H9 (cell line): ENCODE results near the gene RIBC2. TPM values are rescaled to one million over a fixed set of nuclear protein-coding genes. Genes with fewer than 3 reads are reported as not detected.

Source experiments
- DNase-seq: peaks from one replicate; pipeline ENCODE4 v3.0.0-alpha.2; 2017
- H2AFZ ChIP-seq: one replicate; pipeline ENCODE4 v1.6.1; 2013; ENCODE audit warnings: mild to moderate bottlenecking, low read length, control low read depth, moderate library complexity
- H2AK5ac ChIP-seq: 2 replicates; pipeline ENCODE4 v1.6.1; 2013; ENCODE audit warnings: low read length, control low read depth, mixed read lengths; ENCODE audit not compliant: insufficient read length
- H2BK120ac ChIP-seq: one replicate; pipeline ENCODE4 v1.6.1; 2013; ENCODE audit warnings: low read depth, mild to moderate bottlenecking, low read length, control low read depth, inconsistent platforms; ENCODE audit not compliant: poor library complexity, severe bottlenecking
- H2BK12ac ChIP-seq: 2 replicates; pipeline ENCODE4 v1.6.1; 2013; ENCODE audit warnings: low read length, control low read depth, mixed read lengths, low read depth; ENCODE audit not compliant: insufficient read length
- H2BK15ac ChIP-seq: 2 replicates; pipeline ENCODE4 v1.6.1; 2013; ENCODE audit warnings: low read depth, low read length, control low read depth
- H2BK20ac ChIP-seq: one replicate; pipeline ENCODE4 v1.6.1; 2013; ENCODE audit warnings: low read depth, mild to moderate bottlenecking, low read length, control low read depth, inconsistent platforms; ENCODE audit not compliant: poor library complexity, severe bottlenecking
- H2BK5ac ChIP-seq: 2 replicates; pipeline ENCODE4 v1.6.1; 2013; ENCODE audit warnings: low read length, control low read depth, mixed read lengths; ENCODE audit not compliant: insufficient read length
- H3K14ac ChIP-seq: 2 replicates; pipeline ENCODE4 v1.6.1; 2013; ENCODE audit warnings: low read length, control low read depth; ENCODE audit not compliant: insufficient read depth
- H3K18ac ChIP-seq: 2 replicates; pipeline ENCODE4 v1.6.1; 2013; ENCODE audit warnings: low read depth, mild to moderate bottlenecking, mixed read lengths, low read length, control low read depth; ENCODE audit not compliant: insufficient read length
- H3K23ac ChIP-seq: 2 replicates; pipeline ENCODE4 v1.6.1; 2013; ENCODE audit warnings: low read length, control low read depth, mixed read lengths, low read depth; ENCODE audit not compliant: insufficient read length
- H3K23me2 ChIP-seq: 2 replicates; pipeline ENCODE4 v1.6.1; 2013; ENCODE audit warnings: low read depth, mild to moderate bottlenecking, mixed read lengths, low read length, control low read depth; ENCODE audit not compliant: insufficient read length, poor library complexity, severe bottlenecking
- H3K27ac ChIP-seq: 2 replicates; pipeline ENCODE4 v1.5.1; 2013; ENCODE audit warnings: low read length, control low read depth, mixed read lengths, low read depth; ENCODE audit not compliant: insufficient read length
- H3K27me3 ChIP-seq: 2 replicates; pipeline ENCODE4 v1.6.1; 2013; ENCODE audit warnings: low read length, control low read depth, inconsistent platforms; ENCODE audit not compliant: insufficient read depth
- H3K4ac ChIP-seq: 2 replicates; pipeline ENCODE4 v1.6.1; 2013; ENCODE audit warnings: low read depth, mild to moderate bottlenecking, control low read depth, inconsistent platforms, low read length, moderate library complexity
- H3K4me1 ChIP-seq: 2 replicates; pipeline ENCODE4 v1.6.1; 2013; ENCODE audit warnings: low read length, control low read depth, inconsistent platforms; ENCODE audit not compliant: insufficient read depth
- H3K4me2 ChIP-seq: 2 replicates; pipeline ENCODE4 v1.6.1; 2013; ENCODE audit warnings: low read length, control low read depth, mixed read lengths; ENCODE audit not compliant: insufficient read length, insufficient read depth
- H3K56ac ChIP-seq: 2 replicates; pipeline ENCODE4 v1.6.1; 2013; ENCODE audit warnings: low read depth, mild to moderate bottlenecking, mixed read lengths, low read length, control low read depth; ENCODE audit not compliant: insufficient read length
- H3K79me1 ChIP-seq: 2 replicates; pipeline ENCODE4 v1.6.1; 2013; ENCODE audit warnings: low read depth, mild to moderate bottlenecking, moderate library complexity, low read length, control low read depth, inconsistent platforms; ENCODE audit not compliant: insufficient read depth, poor library complexity, severe bottlenecking
- H3K79me2 ChIP-seq: 2 replicates; pipeline ENCODE4 v1.6.1; 2013; ENCODE audit warnings: low read length, control low read depth, inconsistent platforms; ENCODE audit not compliant: insufficient read depth
- H3K9ac ChIP-seq: 2 replicates; pipeline ENCODE4 v1.6.1; 2013; ENCODE audit warnings: low read length, control low read depth, mixed read lengths; ENCODE audit not compliant: insufficient read length; ENCODE audit errors: extremely low read depth
- H3K9me3 ChIP-seq: one replicate; pipeline ENCODE4 v1.6.1; 2013; ENCODE audit warnings: low read depth, low read length, inconsistent platforms; ENCODE audit not compliant: control insufficient read depth
- H3T11ph ChIP-seq: one replicate; pipeline ENCODE4 v1.6.1; 2013; ENCODE audit warnings: mild to moderate bottlenecking, low read length, control low read depth, inconsistent platforms
- H4K20me1 ChIP-seq: one replicate; pipeline ENCODE4 v1.6.1; 2013; ENCODE audit not compliant: control insufficient read depth, insufficient read length, insufficient read depth
- H4K5ac ChIP-seq: 2 replicates; pipeline ENCODE4 v1.6.1; 2013; ENCODE audit warnings: low read depth, mild to moderate bottlenecking, mixed read lengths, low read length, control low read depth; ENCODE audit not compliant: insufficient read length
- H4K8ac ChIP-seq: replicated peaks from 2 replicates; pipeline ENCODE4 v1.6.1; 2013; ENCODE audit warnings: low read length, control low read depth, mixed read lengths, low read depth; ENCODE audit not compliant: insufficient read length
- H4K91ac ChIP-seq: 2 replicates; pipeline ENCODE4 v1.6.1; 2013; ENCODE audit warnings: low read depth, mild to moderate bottlenecking, moderate library complexity, mixed read lengths, low read length, control low read depth; ENCODE audit not compliant: insufficient read length
- H3K27ac Mint-ChIP-seq, 3 experiments: 2 replicates in 2 of 3; 3 replicates in 1 of 3; pipeline ENCODE4 v1.8.0; 2020 to 2021; ENCODE audit warnings: mixed read lengths in 3 of 3, mild to moderate bottlenecking in 1 of 3, moderate library complexity in 1 of 3
- H3K27me3 Mint-ChIP-seq: 2 replicates; pipeline ENCODE4 v1.8.0; 2021; ENCODE audit warnings: low read depth, mild to moderate bottlenecking, moderate library complexity, mixed read lengths
- H3K36me3 Mint-ChIP-seq, 3 experiments: 2 replicates in 2 of 3; 3 replicates in 1 of 3; pipeline ENCODE4 v1.8.0; 2020 to 2021; ENCODE audit warnings: low read depth in 3 of 3, mixed read lengths in 3 of 3; ENCODE audit not compliant: insufficient read depth in 1 of 3
- H3K4me1 Mint-ChIP-seq, 2 experiments: 2 replicates each; pipeline ENCODE4 v1.8.0; 2020; ENCODE audit warnings: mixed read lengths in 2 of 2
- H3K4me3 Mint-ChIP-seq, 2 experiments: 2 replicates in 1 of 2; 3 replicates in 1 of 2; pipeline ENCODE4 v1.8.0; 2020 to 2021; ENCODE audit warnings: mild to moderate bottlenecking in 2 of 2, mixed read lengths in 2 of 2, moderate library complexity in 1 of 2
- H3K9me3 Mint-ChIP-seq, 2 experiments: 2 replicates in 1 of 2; 3 replicates in 1 of 2; pipeline ENCODE4 v1.8.0; 2020; ENCODE audit warnings: mild to moderate bottlenecking in 2 of 2, mixed read lengths in 2 of 2, moderate library complexity in 1 of 2
- CTCF ChIP-seq: fragments of 200-600 bp; sonication (generic); conservative IDR thresholded peaks from 3 replicates; pipeline ENCODE4 v1.8.0; 2021; ENCODE audit warnings: antibody characterized with exemption, mild to moderate bottlenecking
- WGBS: extraction: QIAGEN DNeasy Blood & Tissue Kit; methylation state at CpG from one replicate; pipeline ENCODE4 v1.1.7; 2013; ENCODE audit warnings: missing lambda C conversion rate, low lambda C conversion rate, mixed read lengths; ENCODE audit not compliant: insufficient read length; ENCODE audit errors: extremely low coverage; 5-methylcytosine and 5-hydroxymethylcytosine counted together
- total RNA-seq: library from RNA; stranded (reverse); gene quantifications from 2 replicates; pipeline ENCODE4 v1.2.1, GENCODE V29; 2021

The RIBC2 gene
- total RNA-seq, 1 experiment from 2014 or later = 4.1 TPM

- H3K4me3 Mint-ChIP-seq = no peak overlapping the region
- Histone ChIP-seq H3K27ac (no peak overlapping the region), H3K14ac (no peak overlapping the region), H4K8ac (no peak overlapping the region), H3K9me3 (no peaks in the 10 kb centered on the region), H3K79me2 (no peaks in the 10 kb centered on the region), H2AFZ (no peak overlapping the region), H2BK5ac (no peak overlapping the region), H2BK15ac (no peak overlapping the region), H2BK120ac (no peak overlapping the region), H3K4me2 (no peak overlapping the region), H4K5ac (no peak overlapping the region), H3K27me3 (no peaks in the 10 kb centered on the region), H3K9ac (no peak overlapping the region), H3K79me1 (no peaks in the 10 kb centered on the region), H3K18ac (no peak overlapping the region), H2BK12ac (no peak overlapping the region), H3K23ac (no peak overlapping the region), H3K56ac (no peak overlapping the region), H4K91ac (no peak overlapping the region), H2AK5ac (no peak overlapping the region), H3K4ac (no peak overlapping the region), H3K23me2 (no peaks in the 10 kb centered on the region), H4K20me1 (no peaks in the 10 kb centered on the region), H3T11ph (no peak overlapping the region), H2BK20ac (no peak overlapping the region), H3K4me1 (no peaks in the 10 kb centered on the region)
- peaks cover 2 to 6% of the 10 kb centered on the region in 2 experiments; a peak in 2 of 4 replicates for H3K4me1 Mint-ChIP-seq
- peaks cover 3% of the 10 kb centered on the region; the same call in 1 of the 2 replicates for H3K27me3 Mint-ChIP-seq
- H3K9me3 Mint-ChIP-seq = peaks cover 11 to 18% of the 10 kb centered on the region in 2 experiments
- no peak overlapping the region; a peak in 1 of 7 replicates for H3K27ac Mint-ChIP-seq
- TF ChIP-seq CTCF = no peak
- no peak for DNase-seq
- peaks cover 6 to 13% (median 11%) of the 10 kb centered on the region in 3 experiments; a peak in 5 of 7 replicates for H3K36me3 Mint-ChIP-seq
- no CpG with 5 or more reads among the region's 14 CpGs for WGBS
Measured at GRCh38 chr22:45460288-45461109, 47.0 kb downstream of the RIBC2 start.
